ENCODE results near the gene CBX8. TPM values are rescaled to one million over a fixed set of nuclear protein-coding genes. Genes with fewer than 3 reads are reported as not detected.

Gene CBX8
- total and polyA plus RNA-seq, 2 donors (not counting 3 experiments of a cell fraction or from before 2014, with no cell fraction given): 0.69 to 3.1 TPM

DNA sequence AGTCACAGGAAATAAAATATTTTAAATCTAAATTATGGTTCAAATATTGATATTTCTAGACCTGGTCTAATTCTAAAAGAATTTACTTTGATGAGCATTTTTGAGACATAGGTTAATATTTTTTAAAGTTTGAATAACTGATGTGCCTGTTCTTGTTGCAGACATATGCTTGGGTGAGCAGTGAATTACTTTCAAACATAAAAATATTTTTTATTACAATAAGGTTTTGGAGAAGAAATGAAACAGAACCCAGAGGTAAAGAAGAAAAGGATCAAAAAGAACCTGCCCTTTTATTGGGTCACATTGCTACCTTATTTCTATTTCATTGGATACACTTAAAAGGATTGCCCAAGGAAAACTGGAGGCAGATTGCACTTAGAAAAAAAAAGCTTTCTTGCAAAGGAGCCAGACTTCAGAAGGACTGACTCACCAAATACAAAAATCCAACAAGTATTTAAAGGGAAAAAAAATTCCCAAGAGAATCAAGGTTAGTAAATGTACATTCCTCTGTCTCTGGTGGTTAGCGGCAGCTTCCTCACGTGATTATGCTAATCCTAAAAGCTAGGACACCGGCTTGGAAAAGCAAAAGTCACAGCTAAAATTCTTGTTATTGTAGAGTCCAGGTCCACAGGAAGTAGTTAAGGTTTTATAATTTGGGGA lies 47.6 kb downstream of the CBX8 start:
- TF ChIP-seq, protein P1, sequence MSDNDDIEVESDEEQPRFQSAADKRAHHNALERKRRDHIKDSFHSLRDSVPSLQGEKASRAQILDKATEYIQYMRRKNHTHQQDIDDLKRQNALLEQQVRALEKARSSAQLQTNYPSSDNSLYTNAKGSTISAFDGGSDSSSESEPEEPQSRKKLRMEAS (IDR thresholded peaks at IDR 0.05; ENCODE audit: insufficient read depth, insufficient read length): no peak
- TF ChIP-seq MYC (IDR thresholded peaks at IDR 0.05; ENCODE audit: low read depth, low read length) (no peak), JUN (IDR thresholded peaks at IDR 0.05; ENCODE audit: borderline replicate concordance, insufficient read depth, insufficient read length, low read depth) (no peak), EZH2 (IDR thresholded peaks at IDR 0.05; ENCODE audit: borderline replicate concordance, low read depth, low read length, severe bottlenecking) (no peak), POLR2AphosphoS5 (IDR thresholded peaks at IDR 0.05; ENCODE audit: insufficient read depth, low read depth, low read length) (no peak), FOS (IDR thresholded peaks at IDR 0.05; ENCODE audit: borderline replicate concordance, insufficient read depth, low read length) (no peak), GATA2 (IDR thresholded peaks at IDR 0.05; ENCODE audit: insufficient read depth, insufficient read length, low read depth, low read length) (no peak), POLR2A (IDR thresholded peaks at IDR 0.05; ENCODE audit: low read depth, low read length) (no peak)
- TF ChIP-seq, protein P2, sequence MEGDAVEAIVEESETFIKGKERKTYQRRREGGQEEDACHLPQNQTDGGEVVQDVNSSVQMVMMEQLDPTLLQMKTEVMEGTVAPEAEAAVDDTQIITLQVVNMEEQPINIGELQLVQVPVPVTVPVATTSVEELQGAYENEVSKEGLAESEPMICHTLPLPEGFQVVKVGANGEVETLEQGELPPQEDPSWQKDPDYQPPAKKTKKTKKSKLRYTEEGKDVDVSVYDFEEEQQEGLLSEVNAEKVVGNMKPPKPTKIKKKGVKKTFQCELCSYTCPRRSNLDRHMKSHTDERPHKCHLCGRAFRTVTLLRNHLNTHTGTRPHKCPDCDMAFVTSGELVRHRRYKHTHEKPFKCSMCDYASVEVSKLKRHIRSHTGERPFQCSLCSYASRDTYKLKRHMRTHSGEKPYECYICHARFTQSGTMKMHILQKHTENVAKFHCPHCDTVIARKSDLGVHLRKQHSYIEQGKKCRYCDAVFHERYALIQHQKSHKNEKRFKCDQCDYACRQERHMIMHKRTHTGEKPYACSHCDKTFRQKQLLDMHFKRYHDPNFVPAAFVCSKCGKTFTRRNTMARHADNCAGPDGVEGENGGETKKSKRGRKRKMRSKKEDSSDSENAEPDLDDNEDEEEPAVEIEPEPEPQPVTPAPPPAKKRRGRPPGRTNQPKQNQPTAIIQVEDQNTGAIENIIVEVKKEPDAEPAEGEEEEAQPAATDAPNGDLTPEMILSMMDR (IDR thresholded peaks at IDR 0.05; ENCODE audit: extremely low read depth in 1 of 2, insufficient read depth in 1 of 2, low read depth in 1 of 2, low read length in 2 of 2): no peak
- no peaks in the 10 kb centered on the region for H4K20me1 ChIP-seq (replicated peaks; ENCODE audit: control insufficient read depth, extremely low read depth, insufficient read depth, low read length)
- H3K4me3 ChIP-seq (replicated peaks in 1 of 3; ENCODE audit: insufficient read depth in 1 of 3, low read depth in 1 of 3, low read length in 3 of 3): no peak overlapping the region
- dilution Hi-C loops (cut with MboI; ENCODE audit: extremely low pct_ligation_motif_present, low sequenced_read_pairs): no loop called here
- DNase-seq (ENCODE audit: low read depth, low spot score) (no peak), FAIRE-seq (no peak)
- H3K4me2 ChIP-seq (ENCODE audit: insufficient read depth, low read length): no peak overlapping the region
- POLR2A ChIA-PET: no interaction called here
- no peak overlapping the region for H2AFZ ChIP-seq (ENCODE audit: low read depth, low read length)
- H3K4me1 ChIP-seq (ENCODE audit: control insufficient read depth, extremely low read depth, insufficient read depth, low read length): no peaks in the 10 kb centered on the region
- H3K9ac ChIP-seq (replicated peaks; ENCODE audit: extremely low read depth, insufficient read depth, low read length): no peak overlapping the region
- BruUV-seq (replicated peaks): no TSS peak
- H3K27me3 ChIP-seq (ENCODE audit: control insufficient read depth in 2 of 2, insufficient read depth in 2 of 2, low read length in 2 of 2): peaks cover 27 to 41% of the 10 kb centered on the region in 2 experiments
- H3K27ac ChIP-seq (ENCODE audit: insufficient read depth, low read depth, low read length): no peak overlapping the region
- H3K9me3 ChIP-seq (replicated peaks; ENCODE audit: control insufficient read depth, insufficient read depth, low read length): no peaks in the 10 kb centered on the region
- intact Hi-C loops (cut with micrococcal nuclease): loop anchor here (10.0 kb wide), 1 partner anchor 176 kb away; no protein-coding TSS in a partner anchor
- H3K79me2 ChIP-seq (ENCODE audit: control insufficient read depth, insufficient read depth, low read length): no peaks in the 10 kb centered on the region
- CTCF ChIA-PET: interaction anchor here (0.7 to 1.2 kb wide), 2 partner anchors 9 to 11 kb away, joined by 3 read pairs; no protein-coding TSS in a partner anchor
- no peaks in the 10 kb centered on the region for H3K36me3 ChIP-seq (ENCODE audit: control insufficient read depth in 2 of 2, extremely low read depth in 1 of 2, insufficient read depth in 2 of 2, low read length in 2 of 2)
- no peaks in the 10 kb centered on the region for H3K9me1 ChIP-seq (replicated peaks; ENCODE audit: control insufficient read depth, extremely low read depth, insufficient read depth, low read length)
